BLaER1 (cell line): ENCODE data around the gene CPAMD8.

Experiments
- H3K27ac ChIP-seq: shearing (Covaris generic); formaldehyde crosslinking; 2 replicates; pipeline ENCODE4 v1.8.1; 2022
- H3K27me3 ChIP-seq: shearing (Covaris generic); formaldehyde crosslinking; 2 replicates; pipeline ENCODE4 v1.8.1; 2022
- H3K36me3 ChIP-seq: shearing (Covaris generic); formaldehyde crosslinking; 2 replicates; pipeline ENCODE4 v1.8.1; 2022
- H3K4me1 ChIP-seq: shearing (Covaris generic); formaldehyde crosslinking; 2 replicates; pipeline ENCODE4 v1.8.1; 2022
- H3K4me2 ChIP-seq: shearing (Covaris generic); formaldehyde crosslinking; 2 replicates; pipeline ENCODE4 v1.8.1; 2022
- H3K4me3 ChIP-seq: shearing (Covaris generic); formaldehyde crosslinking; 2 replicates; pipeline ENCODE4 v1.8.1; 2022
- H3K9ac ChIP-seq: shearing (Covaris generic); formaldehyde crosslinking; 2 replicates; pipeline ENCODE4 v1.8.1; 2022
- H3K9me3 ChIP-seq: shearing (Covaris generic); formaldehyde crosslinking; 2 replicates; pipeline ENCODE4 v1.8.1; 2022
- H4K20me1 ChIP-seq: shearing (Covaris generic); formaldehyde crosslinking; 2 replicates; pipeline ENCODE4 v1.8.1; 2022
- Cebpa-rat ChIP-seq: shearing (Covaris generic); IDR thresholded peaks from 2 replicates; pipeline ENCODE4 v1.8.1; 2022

The CPAMD8 gene

GRCh38 chr19:17045907-17046502 is 19.4 kb upstream of the CPAMD8 start:
- H4K20me1 ChIP-seq, result no peaks in the 10 kb centered on the region
- TF ChIP-seq Cebpa-rat, result no peak
- H3K9ac ChIP-seq, result no peak overlapping the region
- no peaks in the 10 kb centered on the region for H3K9me3 ChIP-seq
- peaks cover 40% of the 10 kb centered on the region for H3K36me3 ChIP-seq
- no peak overlapping the region for H3K4me2 ChIP-seq
- no peak overlapping the region for H3K4me3 ChIP-seq
- H3K4me1 ChIP-seq, result peaks cover 9% of the 10 kb centered on the region
- H3K27me3 ChIP-seq, result no peaks in the 10 kb centered on the region
- no peak overlapping the region for H3K27ac ChIP-seq

GRCh38 chr19:17043744-17044143 is 17.1 kb upstream of the CPAMD8 start:
- no peak overlapping the region for H3K9ac ChIP-seq
- no peak for TF ChIP-seq Cebpa-rat
- no peak overlapping the region for H3K27ac ChIP-seq
- no peak overlapping the region for H3K4me3 ChIP-seq
- H4K20me1 ChIP-seq, result no peaks in the 10 kb centered on the region
- no peak overlapping the region for H3K4me2 ChIP-seq
- H3K36me3 ChIP-seq, result peaks cover 17% of the 10 kb centered on the region
- no peaks in the 10 kb centered on the region for H3K27me3 ChIP-seq
- no peaks in the 10 kb centered on the region for H3K9me3 ChIP-seq
- 0 out of 2 replicates have a peak, but pooled peaks cover 6% of the 10 kb centered on the region for H3K4me1 ChIP-seq

GRCh38 chr19:17041976-17042375 is 15.4 kb upstream of the CPAMD8 start:
- TF ChIP-seq Cebpa-rat, result no peak
- H4K20me1 ChIP-seq, result no peaks in the 10 kb centered on the region
- no peak overlapping the region for H3K9ac ChIP-seq
- no peak overlapping the region for H3K4me2 ChIP-seq
- H3K4me1 ChIP-seq, result no peaks in the 10 kb centered on the region
- no peak overlapping the region for H3K4me3 ChIP-seq
- no peaks in the 10 kb centered on the region for H3K36me3 ChIP-seq
- H3K27me3 ChIP-seq, result no peaks in the 10 kb centered on the region
- no peak overlapping the region for H3K27ac ChIP-seq
- H3K9me3 ChIP-seq, result no peaks in the 10 kb centered on the region

- Histone ChIP-seq H3K9me3 (no peaks in the 10 kb centered on the region), H3K36me3 (no peaks in the 10 kb centered on the region), H3K27ac (no peak overlapping the region), H4K20me1 (no peaks in the 10 kb centered on the region), H3K4me2 (no peak overlapping the region), H3K4me3 (no peak overlapping the region), H3K4me1 (peaks cover 20% of the 10 kb centered on the region), H3K27me3 (no peaks in the 10 kb centered on the region), H3K9ac (no peak overlapping the region)
- TF ChIP-seq Cebpa-rat, result no peak
These were observed 11.4 kb upstream of the CPAMD8 start for GRCh38 chr19:17037966-17038500.

- Histone ChIP-seq H3K9ac (no peak overlapping the region), H3K4me3 (no peak overlapping the region), H3K4me2 (no peak overlapping the region), H3K4me1 (peaks cover 27% of the 10 kb centered on the region), H3K36me3 (no peaks in the 10 kb centered on the region), H3K27me3 (no peaks in the 10 kb centered on the region), H3K27ac (no peak overlapping the region), H4K20me1 (no peaks in the 10 kb centered on the region), H3K9me3 (no peaks in the 10 kb centered on the region)
- no peak for TF ChIP-seq Cebpa-rat
These were observed 10.6 kb upstream of the CPAMD8 start for GRCh38 chr19:17037184-17037583.

GRCh38 chr19:17036640-17037039 is 10.0 kb upstream of the CPAMD8 start:
- H3K4me3 ChIP-seq, result no peak overlapping the region
- no peak for TF ChIP-seq Cebpa-rat
- H3K4me2 ChIP-seq, result peak overlapping the region; percentile 47
- no peak overlapping the region for H3K9ac ChIP-seq
- H4K20me1 ChIP-seq, result no peaks in the 10 kb centered on the region
- H3K36me3 ChIP-seq, result no peaks in the 10 kb centered on the region
- no peaks in the 10 kb centered on the region for H3K9me3 ChIP-seq
- peaks cover 27% of the 10 kb centered on the region for H3K4me1 ChIP-seq
- no peaks in the 10 kb centered on the region for H3K27me3 ChIP-seq
- H3K27ac ChIP-seq, result no peak overlapping the region

- no peak for TF ChIP-seq Cebpa-rat
- Histone ChIP-seq H3K9ac (no peak overlapping the region), H3K4me1 (peaks cover 27% of the 10 kb centered on the region), H3K27ac (no peak overlapping the region), H3K36me3 (no peaks in the 10 kb centered on the region), H4K20me1 (no peaks in the 10 kb centered on the region), H3K4me2 (peak overlapping the region; percentile 47), H3K27me3 (no peaks in the 10 kb centered on the region), H3K9me3 (no peaks in the 10 kb centered on the region), H3K4me3 (no peak overlapping the region)
These were observed 9.3 kb upstream of the CPAMD8 start for GRCh38 chr19:17035842-17036424.

GRCh38 chr19:17031741-17032140 is 5.1 kb upstream of the CPAMD8 start:
- TF ChIP-seq Cebpa-rat, result no peak
- H3K4me1 ChIP-seq, result peaks cover 48% of the 10 kb centered on the region

GRCh38 chr19:17027535-17027975 is 945 bp upstream of the CPAMD8 start:
- Histone ChIP-seq H4K20me1 (no peaks in the 10 kb centered on the region), H3K9ac (no peak overlapping the region), H3K4me2 (peak overlapping the region; percentile 85), H3K4me3 (peak overlapping the region; percentile 28; the same call in 1 of the 2 replicates), H3K27ac (no peak overlapping the region), H3K27me3 (peaks cover 30% of the 10 kb centered on the region), H3K9me3 (peaks cover 24% of the 10 kb centered on the region), H3K4me1 (peaks cover 40% of the 10 kb centered on the region), H3K36me3 (peaks cover 17% of the 10 kb centered on the region; the same call in 1 of the 2 replicates)
- TF ChIP-seq Cebpa-rat, result no peak

More at GRCh38 chr19:17031741-17032140, 5.1 kb upstream of the CPAMD8 start:
- no peak overlapping the region for H3K27ac ChIP-seq
- no peak overlapping the region for H3K4me3 ChIP-seq
- H3K27me3 ChIP-seq, result peaks cover 11% of the 10 kb centered on the region; the same call in 1 of the 2 replicates
- H4K20me1 ChIP-seq, result no peaks in the 10 kb centered on the region
- no peaks in the 10 kb centered on the region for H3K36me3 ChIP-seq
- H3K4me2 ChIP-seq, result no peak overlapping the region
- H3K9ac ChIP-seq, result no peak overlapping the region
- no peaks in the 10 kb centered on the region for H3K9me3 ChIP-seq

- Histone ChIP-seq H3K4me3 (peak overlapping the region; percentile 67), H3K4me1 (peaks cover 51% of the 10 kb centered on the region), H4K20me1 (no peaks in the 10 kb centered on the region), H3K27ac (peak overlapping the region; percentile 46), H3K27me3 (peaks cover 30% of the 10 kb centered on the region), H3K9ac (peak overlapping the region; percentile 58), H3K4me2 (peak overlapping the region; percentile 83), H3K9me3 (peaks cover 34% of the 10 kb centered on the region), H3K36me3 (peaks cover 17% of the 10 kb centered on the region; the same call in 1 of the 2 replicates)
- TF ChIP-seq Cebpa-rat, result no peak
These were observed 485 bp downstream of the CPAMD8 start for GRCh38 chr19:17025991-17026658.
